ENCODE data around the gene ME3.

DNA sequence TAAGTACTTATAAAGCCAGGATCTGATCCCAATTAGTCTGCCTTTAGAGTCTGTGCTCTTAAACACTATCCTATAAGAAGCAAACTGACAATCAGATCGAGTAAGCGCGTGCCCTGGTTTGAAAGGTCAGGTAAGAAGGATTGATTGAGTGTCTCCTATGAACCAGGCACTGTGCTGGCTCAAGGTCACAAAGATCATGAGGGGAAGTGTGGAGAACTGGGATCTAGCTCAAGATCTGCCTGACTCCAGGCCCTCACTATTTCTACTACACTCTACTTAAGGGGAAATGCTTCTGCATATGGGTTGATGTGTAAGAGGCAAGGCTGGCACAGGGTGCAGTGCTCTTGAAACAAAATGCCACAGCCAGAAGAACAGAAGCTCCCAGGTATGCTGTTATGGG, 77.0 kb downstream of the ME3 start:
- TF ChIP-seq, protein P1, sequence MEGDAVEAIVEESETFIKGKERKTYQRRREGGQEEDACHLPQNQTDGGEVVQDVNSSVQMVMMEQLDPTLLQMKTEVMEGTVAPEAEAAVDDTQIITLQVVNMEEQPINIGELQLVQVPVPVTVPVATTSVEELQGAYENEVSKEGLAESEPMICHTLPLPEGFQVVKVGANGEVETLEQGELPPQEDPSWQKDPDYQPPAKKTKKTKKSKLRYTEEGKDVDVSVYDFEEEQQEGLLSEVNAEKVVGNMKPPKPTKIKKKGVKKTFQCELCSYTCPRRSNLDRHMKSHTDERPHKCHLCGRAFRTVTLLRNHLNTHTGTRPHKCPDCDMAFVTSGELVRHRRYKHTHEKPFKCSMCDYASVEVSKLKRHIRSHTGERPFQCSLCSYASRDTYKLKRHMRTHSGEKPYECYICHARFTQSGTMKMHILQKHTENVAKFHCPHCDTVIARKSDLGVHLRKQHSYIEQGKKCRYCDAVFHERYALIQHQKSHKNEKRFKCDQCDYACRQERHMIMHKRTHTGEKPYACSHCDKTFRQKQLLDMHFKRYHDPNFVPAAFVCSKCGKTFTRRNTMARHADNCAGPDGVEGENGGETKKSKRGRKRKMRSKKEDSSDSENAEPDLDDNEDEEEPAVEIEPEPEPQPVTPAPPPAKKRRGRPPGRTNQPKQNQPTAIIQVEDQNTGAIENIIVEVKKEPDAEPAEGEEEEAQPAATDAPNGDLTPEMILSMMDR (conservative IDR thresholded peaks at IDR 0.05; ENCODE audit: low read depth, low read length) = no peak
- TF ChIP-seq EZH2 (IDR thresholded peaks at IDR 0.05; ENCODE audit: low read length, unreplicated experiment) = no peak
